HG03342 (cell line): ENCODE results near the gene ACP6.
"Not testable (repeated sequence)": the region's sequence is repeated elsewhere in the genome, so short reads cannot be mapped to it uniquely, and the experiment has no call there.

Source experiments
- ATAC-seq: cut with Tn5 transposase; IDR thresholded peaks from one replicate; pipeline ENCODE4 v1.9.1; 2021; ENCODE audit warnings: mild to moderate bottlenecking, moderate library complexity; ENCODE audit not compliant: unreplicated experiment

Gene ACP6

GRCh38 chr1:147624011-147624410, 46.3 kb downstream of the ACP6 start:
- no peak for ATAC-seq

GRCh38 chr1:147622731-147623130, 47.6 kb downstream of the ACP6 start:
- no peak for ATAC-seq

- no peak for ATAC-seq
Measured at GRCh38 chr1:147620543-147620942, 49.8 kb downstream of the ACP6 start.

DNA sequence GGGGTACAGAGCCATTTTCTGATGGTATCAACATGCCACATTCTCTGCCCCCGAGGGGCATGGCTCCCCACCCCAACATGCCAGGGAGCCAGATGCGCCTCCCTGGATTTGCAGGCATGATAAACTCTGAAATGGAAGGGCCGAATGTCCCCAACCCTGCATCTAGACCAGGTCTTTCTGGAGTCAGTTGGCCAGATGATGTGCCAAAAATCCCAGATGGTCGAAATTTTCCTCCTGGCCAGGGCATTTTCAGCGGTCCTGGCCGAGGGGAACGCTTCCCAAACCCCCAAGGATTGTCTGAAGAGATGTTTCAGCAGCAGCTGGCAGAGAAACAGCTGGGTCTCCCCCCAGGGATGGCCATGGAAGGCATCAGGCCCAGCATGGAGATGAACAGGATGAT, 50.6 kb downstream of the ACP6 start:
- ATAC-seq = no peak

DNA sequence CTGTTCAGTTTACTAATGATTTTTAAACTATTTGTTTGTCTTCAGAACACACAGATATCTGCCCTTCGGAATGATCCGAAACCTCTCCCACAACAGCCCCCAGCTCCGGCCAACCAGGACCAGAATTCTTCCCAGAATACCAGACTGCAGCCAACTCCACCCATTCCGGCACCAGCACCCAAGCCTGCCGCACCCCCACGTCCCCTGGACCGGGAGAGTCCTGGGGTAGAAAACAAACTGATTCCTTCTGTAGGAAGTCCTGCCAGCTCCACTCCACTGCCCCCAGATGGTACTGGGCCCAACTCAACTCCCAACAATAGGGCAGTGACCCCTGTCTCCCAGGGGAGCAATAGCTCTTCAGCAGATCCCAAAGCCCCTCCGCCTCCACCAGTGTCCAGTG, 51.6 kb downstream of the ACP6 start:
- ATAC-seq = no peak

DNA sequence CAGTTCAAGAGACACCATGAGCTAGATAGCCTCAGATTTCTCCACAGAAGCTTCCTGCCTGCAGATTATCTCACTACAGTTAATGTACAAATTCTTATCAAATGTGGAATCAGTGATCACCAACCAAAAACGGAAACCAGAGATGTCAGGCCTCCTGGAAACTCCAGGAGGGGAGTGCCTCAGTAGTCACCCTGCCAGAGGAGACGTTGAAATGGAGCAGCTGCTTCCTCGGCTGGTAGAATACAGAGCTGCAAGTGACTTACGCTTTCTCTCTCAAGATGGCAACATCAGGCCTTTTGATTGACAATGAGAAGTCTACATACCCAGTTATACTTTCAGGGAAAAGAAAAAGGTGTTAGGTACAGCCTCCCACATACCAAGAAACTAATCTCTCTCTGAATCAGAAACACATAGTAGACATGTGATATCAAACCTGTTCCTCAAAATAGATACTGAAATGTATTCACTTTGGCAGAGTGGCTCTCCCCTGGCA, 52.2 kb downstream of the ACP6 start:
- no peak for ATAC-seq

DNA sequence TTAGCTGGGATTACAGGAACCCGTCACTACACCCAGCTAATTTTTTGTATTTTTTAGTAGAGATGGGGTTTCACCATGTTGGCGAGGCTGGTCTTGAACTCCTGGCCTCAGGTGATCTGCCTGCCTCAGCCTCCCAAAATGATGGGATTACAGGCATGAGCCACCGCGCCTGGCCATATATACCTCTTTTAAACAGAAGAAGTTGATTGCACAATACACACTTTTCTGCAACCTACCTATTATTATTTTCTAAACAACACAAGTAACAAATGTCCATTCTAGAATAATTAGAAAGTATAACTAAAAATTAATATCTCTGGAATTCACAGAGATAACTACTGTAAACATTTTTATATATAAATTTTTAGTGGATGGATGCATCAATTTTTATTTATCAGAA, 55.4 kb downstream of the ACP6 start:
- ATAC-seq = not testable (repeated sequence)

- no peak for ATAC-seq
Measured at GRCh38 chr1:147613506-147613905, 56.8 kb downstream of the ACP6 start.

DNA sequence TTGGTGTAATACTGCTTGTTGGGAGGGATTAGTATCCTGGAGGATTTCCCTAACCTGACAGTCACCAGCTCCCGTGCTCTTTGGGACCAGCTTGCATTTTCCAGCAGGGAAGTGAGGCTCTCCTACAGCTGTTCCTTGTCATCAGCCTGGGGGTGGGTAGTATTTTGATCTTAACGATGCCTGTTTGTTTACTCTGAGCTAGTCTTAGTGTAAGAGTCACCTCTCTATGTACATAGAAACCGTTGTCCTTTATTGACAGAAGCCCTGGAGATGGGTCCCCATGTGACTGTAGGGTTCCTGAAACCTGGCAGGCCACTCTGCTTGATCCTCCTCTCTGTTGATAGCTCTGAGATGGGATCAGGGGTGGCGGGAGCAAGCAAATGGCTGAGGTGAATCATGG, 58.0 kb downstream of the ACP6 start:
- no peak for ATAC-seq

GRCh38 chr1:147611586-147611985, 58.7 kb downstream of the ACP6 start:
- no peak for ATAC-seq

- ATAC-seq = peak; percentile 78
Measured at GRCh38 chr1:147611021-147611426, 59.3 kb downstream of the ACP6 start.

DNA sequence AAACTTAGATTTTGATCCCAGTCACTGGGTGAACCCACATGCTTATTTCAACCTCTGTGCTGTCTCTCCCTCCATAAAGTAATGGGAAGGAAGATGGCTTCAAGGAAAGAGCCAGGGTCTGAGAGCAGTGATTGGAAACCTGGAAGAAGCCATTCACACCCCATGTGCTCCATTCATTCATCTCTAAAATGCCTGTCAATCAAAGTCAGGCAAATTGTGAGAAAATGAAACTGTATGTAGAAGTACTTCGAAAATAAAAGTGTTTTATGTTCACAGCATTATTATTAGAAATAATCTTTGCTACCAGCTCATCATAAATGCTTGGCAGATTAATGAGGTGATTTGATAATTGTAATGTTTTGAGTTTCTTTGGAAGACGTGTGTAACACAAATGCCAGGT, 61.0 kb downstream of the ACP6 start:
- ATAC-seq = no peak

DNA sequence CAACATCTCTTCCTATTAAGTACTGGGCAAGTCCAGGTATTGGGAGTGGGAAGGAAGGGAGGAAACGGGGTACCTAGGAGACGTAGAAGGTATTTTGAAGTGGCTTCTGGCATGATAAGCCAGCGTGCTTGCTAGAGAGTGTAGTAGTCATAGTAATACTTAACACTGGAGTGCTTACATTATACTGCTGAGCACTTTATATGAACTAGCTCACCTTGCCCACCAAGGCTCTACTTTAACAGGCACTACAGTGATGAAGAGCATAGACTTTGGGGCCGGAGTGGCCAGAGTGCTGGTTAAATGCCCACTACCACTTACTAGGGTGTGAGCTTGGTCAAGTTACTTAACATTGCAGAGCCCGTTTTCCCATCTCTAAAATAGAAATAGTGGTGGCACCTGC, 61.7 kb downstream of the ACP6 start:
- no peak for ATAC-seq

GRCh38 chr1:147605591-147605990, 64.7 kb downstream of the ACP6 start:
- no peak for ATAC-seq

GRCh38 chr1:147603986-147604385, 66.3 kb downstream of the ACP6 start:
- no peak for ATAC-seq

DNA sequence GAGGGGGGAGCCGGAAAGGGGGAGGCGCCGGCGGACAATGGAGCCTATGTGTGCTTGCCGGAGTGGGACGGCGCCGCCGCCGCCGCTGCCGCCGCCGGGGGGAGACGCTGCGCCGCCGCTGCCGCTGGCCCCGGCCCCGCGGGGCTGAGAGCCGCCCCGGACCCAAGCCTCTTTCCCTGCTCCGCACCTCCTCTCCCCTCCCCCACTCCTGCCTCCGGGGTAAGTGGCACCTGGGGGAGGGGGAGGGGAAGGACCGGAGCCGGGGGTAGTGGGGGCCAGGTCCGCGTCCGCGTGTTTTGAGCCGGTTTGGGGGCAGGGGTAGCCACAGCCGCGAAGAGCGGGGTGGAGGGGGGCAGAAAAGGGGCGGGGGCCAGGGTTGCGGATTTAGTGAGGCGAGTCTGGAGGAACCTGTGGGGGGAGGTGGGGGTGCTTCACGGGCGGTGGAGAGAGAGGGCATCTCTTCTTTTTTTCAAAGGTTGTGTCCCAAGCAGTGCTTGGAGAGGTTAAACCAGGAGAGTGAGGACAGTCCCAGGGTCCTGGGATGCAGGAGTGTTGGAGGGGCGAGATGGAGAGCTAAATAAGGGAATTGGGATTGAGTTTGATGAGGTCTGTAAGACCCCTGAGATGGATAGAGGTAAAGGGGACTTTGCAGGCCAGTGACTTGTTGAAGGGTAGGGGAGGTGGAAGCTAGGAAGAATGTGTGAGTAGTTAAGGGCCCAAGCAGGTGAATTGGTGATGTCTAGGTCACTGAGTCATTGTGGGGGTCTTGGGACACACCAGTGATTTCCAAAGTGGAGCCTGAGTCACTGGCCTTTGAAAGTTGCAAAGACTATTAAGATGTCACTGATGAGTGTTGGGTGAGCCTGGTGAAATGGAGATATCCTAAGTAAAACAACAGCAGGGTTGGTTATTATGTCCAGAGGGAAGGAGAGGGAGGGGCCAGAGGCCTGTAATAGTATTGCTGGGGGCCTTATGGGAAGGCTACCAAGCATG, 69.9 kb downstream of the ACP6 start:
- peak; percentile 1 for ATAC-seq

DNA sequence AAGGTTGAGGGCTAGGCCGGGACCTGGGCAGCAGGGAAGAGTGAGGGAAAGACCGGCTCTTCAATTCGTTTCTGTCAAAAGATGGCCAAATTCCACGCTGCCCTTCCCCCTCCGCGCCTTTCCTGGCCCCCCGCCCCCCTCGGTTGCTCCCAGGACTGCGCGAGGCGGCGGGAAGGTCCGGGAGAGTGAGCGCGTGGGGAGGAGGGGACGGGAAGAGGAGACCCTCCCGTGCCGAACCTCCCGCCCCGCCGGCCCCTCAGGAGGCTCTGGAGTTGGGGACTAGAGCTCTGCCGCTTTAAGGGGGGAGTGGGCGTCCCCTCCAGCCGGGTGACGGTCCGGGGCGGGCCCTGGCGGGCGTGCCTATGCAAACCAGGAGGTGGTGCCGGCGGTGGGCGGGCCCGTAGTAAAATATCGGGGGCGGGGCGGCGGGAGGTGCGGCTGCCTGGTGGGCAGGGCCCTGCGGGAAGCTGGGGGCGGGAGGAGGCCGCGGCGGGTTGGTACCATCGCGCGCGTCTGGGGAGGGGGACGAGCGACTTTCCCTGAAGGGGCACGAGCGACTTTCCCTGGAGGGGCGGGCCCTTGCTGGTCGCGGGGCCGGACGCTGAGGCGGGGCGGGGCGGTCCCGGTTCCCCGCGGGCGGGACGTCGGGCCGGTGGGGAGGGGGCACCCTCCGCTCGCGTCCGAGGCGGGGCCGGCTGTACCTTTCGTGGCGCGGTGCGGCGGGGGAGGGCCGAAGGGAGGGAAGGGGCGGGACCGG, 70.8 kb downstream of the ACP6 start:
- peak; percentile 74 for ATAC-seq

- no peak for ATAC-seq
Measured at GRCh38 chr1:147598621-147599361, 71.5 kb downstream of the ACP6 start.

GRCh38 chr1:147597010-147597409, 73.3 kb downstream of the ACP6 start:
- no peak for ATAC-seq
